GM13976 (cell line): ENCODE results near the gene IL15RA.

Source experiments
- DNase-seq: peaks from one replicate; pipeline ENCODE4 v3.0.0; 2012; ENCODE audit warnings: low spot score
- in situ Hi-C: fragments of 300-500 bp; cut with MboI; formaldehyde crosslinking; loops from one replicate; pipeline ENCODE4 v1.12.0; 2022; ENCODE audit warnings: low sequenced_read_pairs, mixed read lengths, inconsistent platforms; ENCODE audit not compliant: unreplicated experiment
- TF ChIP-seq, protein P1 (sequence below): IDR thresholded peaks from 2 replicates; pipeline ENCODE4 v1.5.1; 2012; ENCODE audit warnings: borderline replicate concordance, mild to moderate bottlenecking; ENCODE audit not compliant: insufficient read depth; ENCODE audit errors: extremely low read depth, missing control alignments, control extremely low read depth

The IL15RA gene

DNA sequence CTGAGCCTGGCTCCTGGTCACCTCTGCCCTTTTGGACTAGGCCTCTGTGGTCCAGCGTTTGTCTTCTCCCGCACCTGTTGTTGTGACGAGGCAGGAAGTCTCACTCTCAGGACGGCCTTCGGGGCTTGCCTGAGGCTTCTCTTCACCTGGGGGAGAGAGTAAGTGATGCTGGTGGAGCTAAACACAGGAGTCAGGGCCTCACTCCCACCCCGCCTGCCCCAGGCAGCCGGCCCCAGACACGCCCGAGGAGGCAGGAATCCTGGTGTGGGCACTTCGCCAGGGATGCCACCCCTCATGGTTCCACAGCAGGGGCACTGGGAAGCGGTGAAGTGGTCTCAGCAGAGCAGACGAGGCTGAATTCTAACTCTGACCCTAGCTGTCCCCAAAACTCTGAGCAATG is 42.5 kb upstream of the IL15RA start:
- DNase-seq: no peak
- in situ Hi-C loops: no loop called here
- TF ChIP-seq, protein P1, sequence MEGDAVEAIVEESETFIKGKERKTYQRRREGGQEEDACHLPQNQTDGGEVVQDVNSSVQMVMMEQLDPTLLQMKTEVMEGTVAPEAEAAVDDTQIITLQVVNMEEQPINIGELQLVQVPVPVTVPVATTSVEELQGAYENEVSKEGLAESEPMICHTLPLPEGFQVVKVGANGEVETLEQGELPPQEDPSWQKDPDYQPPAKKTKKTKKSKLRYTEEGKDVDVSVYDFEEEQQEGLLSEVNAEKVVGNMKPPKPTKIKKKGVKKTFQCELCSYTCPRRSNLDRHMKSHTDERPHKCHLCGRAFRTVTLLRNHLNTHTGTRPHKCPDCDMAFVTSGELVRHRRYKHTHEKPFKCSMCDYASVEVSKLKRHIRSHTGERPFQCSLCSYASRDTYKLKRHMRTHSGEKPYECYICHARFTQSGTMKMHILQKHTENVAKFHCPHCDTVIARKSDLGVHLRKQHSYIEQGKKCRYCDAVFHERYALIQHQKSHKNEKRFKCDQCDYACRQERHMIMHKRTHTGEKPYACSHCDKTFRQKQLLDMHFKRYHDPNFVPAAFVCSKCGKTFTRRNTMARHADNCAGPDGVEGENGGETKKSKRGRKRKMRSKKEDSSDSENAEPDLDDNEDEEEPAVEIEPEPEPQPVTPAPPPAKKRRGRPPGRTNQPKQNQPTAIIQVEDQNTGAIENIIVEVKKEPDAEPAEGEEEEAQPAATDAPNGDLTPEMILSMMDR: no peak

GRCh38 chr10:6019010-6019782 is 41.9 kb upstream of the IL15RA start:
- DNase-seq: no peak
- in situ Hi-C loops: no loop called here

GRCh38 chr10:6018422-6018821 is 41.1 kb upstream of the IL15RA start:
- DNase-seq: no peak
- in situ Hi-C loops: no loop called here
- TF ChIP-seq, protein P1: no peak

More at GRCh38 chr10:6019010-6019782, 41.9 kb upstream of the IL15RA start:
- TF ChIP-seq, protein P1: no peak

GRCh38 chr10:6017781-6018354 is 40.5 kb upstream of the IL15RA start:
- in situ Hi-C loops: no loop called here
- no peak for DNase-seq
- TF ChIP-seq, protein P1: no peak

DNA sequence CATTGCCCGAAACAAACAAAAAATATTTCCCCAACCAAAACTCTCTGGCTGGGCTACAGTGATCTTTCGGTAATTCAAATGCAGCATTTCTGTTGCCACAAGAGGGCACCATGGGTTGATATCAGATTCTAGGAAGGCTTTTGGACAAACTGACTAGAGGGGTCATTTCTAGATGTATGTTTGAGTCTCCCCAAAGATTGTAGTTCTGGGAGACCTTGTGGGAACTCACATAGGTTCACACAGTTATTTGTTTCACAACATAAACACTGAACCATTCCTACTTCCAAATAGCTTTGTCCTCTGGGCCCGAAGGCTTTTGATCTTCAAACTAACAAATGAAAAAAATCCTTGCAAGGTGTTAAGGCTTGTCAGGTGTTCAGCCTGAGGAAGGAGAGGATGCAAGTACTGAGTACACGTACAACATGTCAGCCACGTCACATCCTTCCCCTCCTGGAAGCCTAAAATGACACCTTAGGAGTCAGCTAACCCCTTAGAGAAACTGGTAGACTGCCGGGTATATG is 37.0 kb upstream of the IL15RA start:
- peak; percentile 76 for DNase-seq
- TF ChIP-seq, protein P1: peak; percentile 64
- in situ Hi-C loops: no loop called here

DNA sequence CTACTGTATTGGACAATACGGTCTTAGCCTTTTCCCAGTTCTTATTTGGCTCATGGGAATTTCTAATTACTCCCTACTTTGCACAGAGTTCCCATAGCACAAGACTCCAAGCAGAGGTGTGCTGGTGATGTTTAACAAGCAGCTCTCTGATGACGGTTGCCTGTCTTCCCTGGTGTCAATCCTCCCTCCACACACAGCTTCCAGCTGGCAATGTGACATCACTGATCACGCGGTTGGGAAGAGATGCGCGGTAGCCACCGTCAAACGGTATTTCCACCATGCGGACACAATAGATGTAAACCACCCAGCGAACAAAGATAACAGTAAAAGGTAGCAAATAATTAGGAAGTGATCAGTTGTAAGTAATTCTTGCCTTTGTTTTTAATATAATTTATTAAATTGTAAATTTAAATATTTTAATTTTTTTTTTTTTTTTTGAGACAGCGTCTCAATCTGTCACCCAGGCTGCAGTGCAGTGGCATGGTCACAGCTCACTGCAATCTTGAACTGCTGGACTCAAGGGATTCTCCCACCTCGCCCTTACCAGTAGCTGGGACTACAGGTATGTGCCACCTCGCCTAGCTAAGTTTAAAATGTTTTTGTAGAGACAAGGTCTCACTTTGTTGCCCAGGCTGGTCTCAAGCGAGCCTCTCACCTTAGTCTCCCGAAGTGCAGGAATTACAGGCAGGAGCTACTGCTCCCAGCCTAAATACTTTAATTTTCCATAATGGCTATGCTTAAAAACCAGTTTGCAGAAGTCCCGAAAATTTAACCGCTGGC is 36.3 kb upstream of the IL15RA start:
- TF ChIP-seq, protein P1: no peak
- in situ Hi-C loops: no loop called here
- DNase-seq: no peak
